AG04449 (cell line): ENCODE data around the gene ALLC.
A peak's percentile ranks its signal among the peaks of the same experiment; 100 is the strongest.
"Not testable (repeated sequence)": the region's sequence is repeated elsewhere in the genome, so short reads cannot be mapped to it uniquely, and the experiment has no call there.

Experiments
- CTCF ChIA-PET: fragments of 350-600 bp; formaldehyde crosslinking; extraction: SDS; loops from one replicate; lab custom pipeline; 2021; ENCODE audit warnings: antibody characterized with exemption; lab: Yijun Ruan, JAX
- POLR2A ChIA-PET: fragments of 400-600, 350-600 bp; formaldehyde crosslinking; extraction: SDS; loops from one replicate; lab custom pipeline; 2020; ENCODE audit warnings: antibody characterized with exemption, inconsistent platforms; lab: Yijun Ruan, JAX
- DNase-seq: peaks from one replicate; pipeline ENCODE4 v3.0.0-alpha.2; 2010; ENCODE audit warnings: low read depth, low spot score
- H3K4me3 ChIP-seq: 2 replicates; pipeline ENCODE4 v1.5.1; 2011; ENCODE audit warnings: low read depth, mild to moderate bottlenecking, control low read depth, low read length
- CTCF ChIP-seq: IDR thresholded peaks from one replicate; pipeline ENCODE4 v1.5.1; 2011; ENCODE audit warnings: mild to moderate bottlenecking, moderate library complexity, low read length, control low read depth, inconsistent platforms; ENCODE audit not compliant: insufficient read depth; ENCODE audit errors: missing control alignments

The ALLC gene

GRCh38 chr2:3635171-3635974 is 22.6 kb upstream of the ALLC start:
- ChIA-PET CTCF (no interaction called here), POLR2A (interaction anchor here (0.6 kb wide), 1 partner anchor 98 kb away, joined by 3 read pairs; no protein-coding TSS in a partner anchor)
- no peak for DNase-seq
- peak overlapping the region; percentile 45 for H3K4me3 ChIP-seq
- TF ChIP-seq CTCF, result no peak

- CTCF ChIA-PET, DNase-seq: not testable (repeated sequence)
- H3K4me3 ChIP-seq, result peak overlapping the region; percentile 45
- POLR2A ChIA-PET, result interaction anchor here (0.6 kb wide), 1 partner anchor 98 kb away, joined by 3 read pairs; no protein-coding TSS in a partner anchor
These were observed 22.0 kb upstream of the ALLC start for GRCh38 chr2:3635975-3636327.

GRCh38 chr2:3636586-3637310 is 21.3 kb upstream of the ALLC start:
- no peak overlapping the region for H3K4me3 ChIP-seq
- ChIA-PET CTCF (interaction anchor here (0.9 kb wide), 1 partner anchor 13 kb away, joined by 3 read pairs; no protein-coding TSS in a partner anchor), POLR2A (no interaction called here)
- TF ChIP-seq CTCF, result no peak
- DNase-seq, result no peak

- ChIA-PET POLR2A (no interaction called here), CTCF (interaction anchor here (0.9 kb wide), 1 partner anchor 12 kb away, joined by 3 read pairs; no protein-coding TSS in a partner anchor)
- no peak overlapping the region for H3K4me3 ChIP-seq
- DNase-seq, result no peak
- no peak for TF ChIP-seq CTCF
These were observed 20.7 kb upstream of the ALLC start for GRCh38 chr2:3637311-3637675.

- DNase-seq, result no peak
- POLR2A ChIA-PET, result no interaction called here
- H3K4me3 ChIP-seq, result no peak overlapping the region
- CTCF ChIA-PET, result interaction anchor here (0.9 kb wide), 1 partner anchor 12 kb away, joined by 3 read pairs; no protein-coding TSS in a partner anchor
- no peak for TF ChIP-seq CTCF
These were observed 20.1 kb upstream of the ALLC start for GRCh38 chr2:3637692-3638455.

- POLR2A ChIA-PET, result no interaction called here
- no peak overlapping the region for H3K4me3 ChIP-seq
- CTCF ChIA-PET, result no interaction called here
- no peak for DNase-seq
- TF ChIP-seq CTCF, result no peak
These were observed 19.6 kb upstream of the ALLC start for GRCh38 chr2:3638456-3638810.
